ENCODE measurements around the gene BTBD18. TPM values are rescaled to one million over a fixed set of nuclear protein-coding genes. Genes with fewer than 3 reads are reported as not detected.

BTBD18 gene
- total and polyA plus RNA-seq, 2 of the 13 experiments (the other 11 are each of a cell fraction or from before 2014, with no cell fraction given), result not detected

- TF ChIP-seq STAT6 (CRISPR knock-in tag; IDR thresholded peaks at IDR 0.05; ENCODE audit: borderline replicate concordance), result peak; percentile 77
- no peak for TF ChIP-seq RBM22 (optimal IDR thresholded peaks at IDR 0.05; ENCODE audit: low read length)
- TF ChIP-seq ETV5 (CRISPR knock-in tag; IDR thresholded peaks at IDR 0.05; ENCODE audit: borderline replicate concordance), result 0 out of 2 replicates have a peak, but pooled peaks have one; percentile 14
- TF ChIP-seq ZNF703 (CRISPR knock-in tag; IDR thresholded peaks at IDR 0.05; ENCODE audit: borderline replicate concordance), result no peak
- TF ChIP-seq SRY (CRISPR knock-in tag; IDR thresholded peaks at IDR 0.05), result no peak
- TF ChIP-seq CBFB (CRISPR knock-in tag; IDR thresholded peaks at IDR 0.05), result peak; percentile 4; the same call in 1 of the 2 replicates
- no peak for TF ChIP-seq ZBTB26 (CRISPR knock-in tag; IDR thresholded peaks at IDR 0.05; ENCODE audit: borderline replicate concordance)
- TF ChIP-seq HMGXB3 (CRISPR knock-in tag; IDR thresholded peaks at IDR 0.05; ENCODE audit: borderline replicate concordance), result peak; percentile 78; the same call in 1 of the 2 replicates
- no peak for TF ChIP-seq HINFP (CRISPR knock-in tag; IDR thresholded peaks at IDR 0.05; ENCODE audit: low read depth)
- no peak for TF ChIP-seq CENPBD1 (CRISPR knock-in tag; IDR thresholded peaks at IDR 0.05; ENCODE audit: borderline replicate concordance, low read depth)
- TF ChIP-seq ZNF615 (CRISPR knock-in tag; IDR thresholded peaks at IDR 0.05; ENCODE audit: borderline replicate concordance), result 0 out of 2 replicates have a peak, but pooled peaks have one; percentile 38
- no peak for TF ChIP-seq MTA3 (CRISPR knock-in tag; IDR thresholded peaks at IDR 0.05)
- TF ChIP-seq ZNF564 (CRISPR knock-in tag; IDR thresholded peaks at IDR 0.05), result no peak
- TF ChIP-seq ZNF121 (CRISPR knock-in tag; IDR thresholded peaks at IDR 0.05), result 0 out of 2 replicates have a peak, but pooled peaks have one; percentile 19
- peak; percentile 20 for TF ChIP-seq ZNF784 (CRISPR knock-in tag; IDR thresholded peaks at IDR 0.05; ENCODE audit: borderline replicate concordance)
Observed at GRCh38 chr11:57712256-57713150, 39.1 kb downstream of the BTBD18 start, which contains the start of gene TMX2 (continued).

Data from HepG2 (cell line).